IMR-90 (cell line): ENCODE measurements around the gene EDEM3. TPM values are rescaled to one million over a fixed set of nuclear protein-coding genes. Genes with fewer than 3 reads are reported as not detected.

Experiments
- ATAC-seq: fragments of 200-7000 bp; cut with Tn5 transposase; 2 replicates; pipeline ENCODE4 v1.9.1; 2020; ENCODE audit warnings: low read depth, mild to moderate bottlenecking, moderate library complexity
- BruUV-seq: library from RNA; stranded (reverse); fragments of 400-500 nt; replicated peaks from 2 replicates; lab custom pipeline; 2021; lab: Mats Ljungman, UMichigan
- CTCF ChIA-PET: fragments of 300-600 bp; formaldehyde crosslinking; extraction: SDS; loops from one replicate; lab custom pipeline; 2021; ENCODE audit warnings: antibody characterized with exemption; lab: Yijun Ruan, JAX
- POLR2A ChIA-PET: fragments of 300-600 bp; sonication (Branson Sonifier 250); formaldehyde crosslinking; loops from one replicate; lab custom pipeline; 2022; ENCODE audit warnings: antibody characterized with exemption; ENCODE audit not compliant: unreplicated experiment; lab: Charles Lee
- DNase-seq: peaks from one replicate; pipeline ENCODE4 v3.0.0; 2013
- H2AFZ ChIP-seq: replicated peaks from 2 replicates; pipeline ENCODE3; 2013; ENCODE audit warnings: low read length, mild to moderate bottlenecking; ENCODE audit not compliant: poor library complexity
- H2AK5ac ChIP-seq: 2 replicates; pipeline ENCODE4 v1.6.1; 2013; ENCODE audit warnings: low read depth, low read length, inconsistent platforms
- H2AK9ac ChIP-seq: replicated peaks from 2 replicates; pipeline ENCODE3; 2013; ENCODE audit warnings: mild to moderate bottlenecking, low read depth, low read length, moderate library complexity; ENCODE audit not compliant: poor library complexity
- H2BK120ac ChIP-seq: 2 replicates; pipeline ENCODE4 v1.6.1; 2013; ENCODE audit warnings: low read depth, low read length, inconsistent platforms
- H2BK15ac ChIP-seq: 3 replicates; pipeline ENCODE4 v1.6.1; 2013; ENCODE audit warnings: low read depth, low read length, inconsistent platforms
- H2BK20ac ChIP-seq: 2 replicates; pipeline ENCODE4 v1.6.1; 2013; ENCODE audit warnings: low read depth, mild to moderate bottlenecking, inconsistent platforms, low read length, moderate library complexity
- H2BK5ac ChIP-seq: 2 replicates; pipeline ENCODE4 v1.6.1; 2013; ENCODE audit warnings: mild to moderate bottlenecking, low read depth, low read length, inconsistent platforms; ENCODE audit not compliant: poor library complexity, severe bottlenecking
- H3K14ac ChIP-seq: replicated peaks from 2 replicates; pipeline ENCODE4 v1.6.1; 2013; ENCODE audit warnings: low read depth, low read length, inconsistent platforms
- H3K18ac ChIP-seq: 2 replicates; pipeline ENCODE4 v1.6.1; 2013; ENCODE audit warnings: low read depth, low read length, control low read depth
- H3K23ac ChIP-seq: 2 replicates; pipeline ENCODE4 v1.6.1; 2013; ENCODE audit warnings: low read depth, low read length, inconsistent platforms
- H3K27ac ChIP-seq: 2 replicates; pipeline ENCODE4 v1.5.1; 2013; ENCODE audit warnings: mild to moderate bottlenecking, control low read depth, low read length; ENCODE audit not compliant: insufficient read depth
- H3K27me3 ChIP-seq: 2 replicates; pipeline ENCODE4 v1.6.1; 2013; ENCODE audit warnings: low read length; ENCODE audit not compliant: control insufficient read depth, insufficient read depth
- H3K36me3 ChIP-seq: 2 replicates; pipeline ENCODE4 v1.6.1; 2013; ENCODE audit warnings: low read length, mixed read lengths; ENCODE audit not compliant: control insufficient read depth, insufficient read depth
- H3K4ac ChIP-seq: 2 replicates; pipeline ENCODE4 v1.6.1; 2013; ENCODE audit warnings: low read depth, low read length, inconsistent platforms
- H3K4me1 ChIP-seq: 2 replicates; pipeline ENCODE4 v1.6.1; 2013; ENCODE audit warnings: low read length, mixed read lengths; ENCODE audit not compliant: control insufficient read depth, insufficient read depth
- H3K4me2 ChIP-seq: 2 replicates; pipeline ENCODE4 v1.6.1; 2013; ENCODE audit warnings: low read depth, mild to moderate bottlenecking, control low read depth, low read length, moderate library complexity
- H3K4me3 ChIP-seq: 2 replicates; pipeline ENCODE4 v1.5.1; 2013; ENCODE audit warnings: low read depth, mild to moderate bottlenecking, control low read depth, low read length, moderate library complexity; ENCODE audit not compliant: insufficient read depth
- H3K56ac ChIP-seq: 2 replicates; pipeline ENCODE4 v1.6.1; 2013; ENCODE audit warnings: low read length, inconsistent platforms; ENCODE audit not compliant: insufficient read depth; ENCODE audit errors: extremely low read depth
- H3K79me1 ChIP-seq, 2 experiments: 2 replicates each; pipeline ENCODE4 v1.6.1; 2013; ENCODE audit warnings: low read length in 2 of 2, inconsistent platforms in 1 of 2, low read depth in 1 of 2
- H3K9ac ChIP-seq: 2 replicates; pipeline ENCODE4 v1.6.1; 2013; ENCODE audit warnings: low read depth, low read length, control low read depth
- H3K9me1 ChIP-seq: 2 replicates; pipeline ENCODE4 v1.6.1; 2013; ENCODE audit warnings: low read length, inconsistent platforms; ENCODE audit not compliant: insufficient read depth
- H3K9me3 ChIP-seq: 2 replicates; pipeline ENCODE4 v1.6.1; 2013; ENCODE audit warnings: low read length; ENCODE audit not compliant: control insufficient read depth, insufficient read depth
- H4K20me1 ChIP-seq: 2 replicates; pipeline ENCODE4 v1.6.1; 2013; ENCODE audit warnings: low read length, inconsistent platforms; ENCODE audit not compliant: insufficient read depth
- H4K5ac ChIP-seq: 2 replicates; pipeline ENCODE4 v1.6.1; 2013; ENCODE audit warnings: mild to moderate bottlenecking, low read depth, low read length, control low read depth
- H4K8ac ChIP-seq, 2 experiments: 2 replicates each; pipeline ENCODE4 v1.6.1; 2013; ENCODE audit warnings: low read depth in 2 of 2, low read length in 2 of 2, control low read depth in 1 of 2, inconsistent platforms in 1 of 2
- H4K91ac ChIP-seq: 2 replicates; pipeline ENCODE4 v1.6.1; 2013; ENCODE audit warnings: low read depth, low read length, inconsistent platforms; ENCODE audit not compliant: insufficient read depth
- CEBPB ChIP-seq: IDR thresholded peaks from 2 replicates; pipeline ENCODE4 v1.6.1; 2012; ENCODE audit warnings: low read depth, low read length, improper control_type of control experiment
- FOS ChIP-seq: fragments of 150-350 bp; IDR thresholded peaks from 2 replicates; pipeline ENCODE4 v1.6.1; 2016; ENCODE audit warnings: low read depth, low read length
- MAFK ChIP-seq: IDR thresholded peaks from 2 replicates; pipeline ENCODE4 v1.6.1; 2012; ENCODE audit warnings: low read depth, low read length, improper control_type of control experiment
- MAZ ChIP-seq: IDR thresholded peaks from 2 replicates; pipeline ENCODE4 v1.6.1; 2012; ENCODE audit warnings: low read depth, mild to moderate bottlenecking, low read length, improper control_type of control experiment, moderate library complexity, borderline replicate concordance
- MXI1 ChIP-seq: IDR thresholded peaks from 2 replicates; pipeline ENCODE4 v1.6.1; 2012; ENCODE audit warnings: low read depth, mild to moderate bottlenecking, low read length, moderate library complexity, borderline replicate concordance
- POLR2A ChIP-seq: IDR thresholded peaks from 2 replicates; pipeline ENCODE4 v1.6.1; 2012; ENCODE audit warnings: mild to moderate bottlenecking, low read depth, low read length
- RAD21 ChIP-seq: IDR thresholded peaks from 2 replicates; pipeline ENCODE4 v1.6.1; 2012; ENCODE audit warnings: low read length, improper control_type of control experiment
- RCOR1 ChIP-seq: IDR thresholded peaks from 2 replicates; pipeline ENCODE4 v1.6.1; 2012; ENCODE audit warnings: mild to moderate bottlenecking, low read length, improper control_type of control experiment; ENCODE audit not compliant: insufficient replicate concordance
- RFX5 ChIP-seq: IDR thresholded peaks from 2 replicates; pipeline ENCODE4 v1.8.0; 2012; ENCODE audit warnings: low read depth, mild to moderate bottlenecking, low read length, moderate library complexity
- SMC3 ChIP-seq: fragments of 150-350 bp; IDR thresholded peaks from 2 replicates; pipeline ENCODE4 v1.6.1; 2016; ENCODE audit warnings: low read depth, mild to moderate bottlenecking, antibody characterized with exemption, low read length, moderate library complexity
- WGBS, 2 experiments: methylation state at CpG; one replicate each; pipeline versions ENCODE4 v1.1.5 to v1.1.7; 2013; ENCODE audit warnings: missing lambda C conversion rate in 2 of 2; ENCODE audit not compliant: insufficient read length in 1 of 2; ENCODE audit errors: extremely low coverage in 2 of 2; 5-methylcytosine and 5-hydroxymethylcytosine counted together
- dilution Hi-C: fragments of 300-500 bp; cut with HindIII; formaldehyde crosslinking; loops from one replicate; pipeline ENCODE4 v1.14.3; 2018; ENCODE audit warnings: low sequenced_read_pairs; ENCODE audit not compliant: unreplicated experiment
- in situ Hi-C: fragments of 300-500 bp; cut with MboI; formaldehyde crosslinking; loops from 3 replicates; pipeline ENCODE4 v1.14.3; 2019; ENCODE audit warnings: low sequenced_read_pairs, inconsistent platforms, mixed read lengths
- intact Hi-C: fragments of 100-400 bp; cut with micrococcal nuclease; formaldehyde crosslinking; loops from 2 replicates; pipeline ENCODE4 v1.10.0; 2022
- polyA plus RNA-seq, 3 experiments: library from polyadenylated mRNA; depleted of rRNA; stranded (reverse); fragments of >200 nt; gene quantifications; 2 replicates each; pipeline ENCODE4 v1.2.3, GENCODE V29; 2012; ENCODE audit warnings: low replicate concordance in 1 of 3
- total RNA-seq: library from RNA; depleted of rRNA; stranded (reverse); fragments of >200 nt; gene quantifications from 2 replicates; pipeline ENCODE4 v1.2.3, GENCODE V29; 2012
- TF ChIP-seq, protein P1 (sequence below): conservative IDR thresholded peaks from 2 replicates; pipeline ENCODE4 v1.5.1; 2012; ENCODE audit warnings: mild to moderate bottlenecking, low read depth, low read length, improper control_type of control experiment
- TF ChIP-seq, protein P2 (sequence below): fragments of 150-350 bp; IDR thresholded peaks from 2 replicates; pipeline ENCODE4 v1.6.1; 2017; ENCODE audit warnings: mild to moderate bottlenecking, antibody characterized with exemption, low read length, low read depth

Gene EDEM3
- total and polyA plus RNA-seq, 2 of the 4 experiments (the other 2 are of a cell fraction) = 17.5 to 29.9 TPM

DNA sequence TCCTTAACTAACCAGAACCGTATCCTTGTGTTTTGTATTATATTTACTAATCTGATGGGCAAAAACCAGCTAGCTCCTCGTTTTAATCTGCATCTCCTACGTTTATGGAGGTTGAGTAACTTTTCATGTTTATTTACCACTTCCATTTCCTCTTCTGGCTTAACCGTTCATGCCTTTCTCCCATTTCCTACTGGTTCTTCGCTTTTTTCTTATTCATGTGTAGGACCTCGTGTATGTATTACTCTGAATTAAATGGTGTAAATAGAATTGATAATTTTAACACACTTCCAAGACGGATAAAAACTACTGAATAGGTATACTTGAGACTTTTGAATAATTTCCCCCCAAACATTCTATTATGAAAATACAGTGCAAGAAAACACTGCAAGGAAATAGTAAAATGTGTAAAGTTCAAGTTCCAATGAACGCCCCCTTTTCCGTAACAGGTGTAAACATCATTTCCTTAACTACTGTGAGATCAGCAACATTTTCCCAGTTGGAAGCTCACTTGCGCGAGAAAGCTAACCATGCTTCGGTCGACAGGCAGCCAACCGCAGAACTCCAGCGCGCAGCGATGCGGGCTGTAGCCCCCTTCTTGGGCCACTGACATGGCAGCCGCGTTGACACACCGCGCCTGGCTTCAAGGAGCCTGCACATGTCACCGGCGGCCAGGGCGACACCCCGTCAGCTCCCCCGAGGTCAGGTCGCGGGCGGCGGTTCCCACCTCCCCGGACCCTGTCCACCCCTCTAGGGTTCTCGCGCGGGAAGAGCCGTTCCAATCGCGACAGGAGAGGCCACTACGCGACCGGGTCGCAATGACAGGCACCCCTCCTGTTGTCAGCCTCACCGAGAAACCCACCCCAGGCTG lies 816 bp downstream of the EDEM3 start:
- H3K36me3 ChIP-seq = no peaks in the 10 kb centered on the region
- TF ChIP-seq RCOR1 = no peak
- no peak for TF ChIP-seq POLR2A
- no peak for TF ChIP-seq MAZ
- TF ChIP-seq MAFK = no peak
- TF ChIP-seq, protein P1, sequence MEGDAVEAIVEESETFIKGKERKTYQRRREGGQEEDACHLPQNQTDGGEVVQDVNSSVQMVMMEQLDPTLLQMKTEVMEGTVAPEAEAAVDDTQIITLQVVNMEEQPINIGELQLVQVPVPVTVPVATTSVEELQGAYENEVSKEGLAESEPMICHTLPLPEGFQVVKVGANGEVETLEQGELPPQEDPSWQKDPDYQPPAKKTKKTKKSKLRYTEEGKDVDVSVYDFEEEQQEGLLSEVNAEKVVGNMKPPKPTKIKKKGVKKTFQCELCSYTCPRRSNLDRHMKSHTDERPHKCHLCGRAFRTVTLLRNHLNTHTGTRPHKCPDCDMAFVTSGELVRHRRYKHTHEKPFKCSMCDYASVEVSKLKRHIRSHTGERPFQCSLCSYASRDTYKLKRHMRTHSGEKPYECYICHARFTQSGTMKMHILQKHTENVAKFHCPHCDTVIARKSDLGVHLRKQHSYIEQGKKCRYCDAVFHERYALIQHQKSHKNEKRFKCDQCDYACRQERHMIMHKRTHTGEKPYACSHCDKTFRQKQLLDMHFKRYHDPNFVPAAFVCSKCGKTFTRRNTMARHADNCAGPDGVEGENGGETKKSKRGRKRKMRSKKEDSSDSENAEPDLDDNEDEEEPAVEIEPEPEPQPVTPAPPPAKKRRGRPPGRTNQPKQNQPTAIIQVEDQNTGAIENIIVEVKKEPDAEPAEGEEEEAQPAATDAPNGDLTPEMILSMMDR = no peak
- TF ChIP-seq MXI1 = peak; percentile 61; the same call in 1 of the 2 replicates
- TF ChIP-seq SMC3 = no peak
- TF ChIP-seq, protein P2, sequence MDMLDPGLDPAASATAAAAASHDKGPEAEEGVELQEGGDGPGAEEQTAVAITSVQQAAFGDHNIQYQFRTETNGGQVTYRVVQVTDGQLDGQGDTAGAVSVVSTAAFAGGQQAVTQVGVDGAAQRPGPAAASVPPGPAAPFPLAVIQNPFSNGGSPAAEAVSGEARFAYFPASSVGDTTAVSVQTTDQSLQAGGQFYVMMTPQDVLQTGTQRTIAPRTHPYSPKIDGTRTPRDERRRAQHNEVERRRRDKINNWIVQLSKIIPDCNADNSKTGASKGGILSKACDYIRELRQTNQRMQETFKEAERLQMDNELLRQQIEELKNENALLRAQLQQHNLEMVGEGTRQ = no peak
- no peak for TF ChIP-seq RFX5
- TF ChIP-seq FOS = no peak
- TF ChIP-seq CEBPB = 0 out of 2 replicates have a peak, but pooled peaks have one; percentile 14
- no peak for TF ChIP-seq RAD21
- peak overlapping the region; percentile 78 for H3K56ac ChIP-seq
- dilution Hi-C loops (no loop called here), in situ Hi-C loops (no loop called here), intact Hi-C loops (loop anchor here (5.0 kb wide), 1 partner anchor 228 kb away; no protein-coding TSS in a partner anchor)
- peak overlapping the region; percentile 96 for H3K14ac ChIP-seq
- no peak overlapping the region for H4K5ac ChIP-seq
- peaks cover 5% of the 10 kb centered on the region; the same call in 1 of the 2 replicates for H4K20me1 ChIP-seq
- DNase-seq (peak; percentile 29), ATAC-seq (no peak; the same call in none of the 2 replicates)
- peak overlapping the region in 1 of 2 experiments; percentile 95; a peak in 1 of 4 replicates for H4K8ac ChIP-seq
- no TSS peak for BruUV-seq
- no peaks in the 10 kb centered on the region for H3K9me3 ChIP-seq
- H3K23ac ChIP-seq = peak overlapping the region; percentile 97
- H2BK15ac ChIP-seq = no peak overlapping the region
- H3K4me3 ChIP-seq = peak overlapping the region; percentile 74
- H2BK5ac ChIP-seq = peak overlapping the region; percentile 86
- H2AK5ac ChIP-seq = peak overlapping the region; percentile 66
- H2BK120ac ChIP-seq = peak overlapping the region; percentile 90
- no peaks in the 10 kb centered on the region for H3K9me1 ChIP-seq
- ChIA-PET POLR2A (interaction anchor here (0.5 kb wide), 1 partner anchor 367 kb away, joined by 3 read pairs; the partner anchor contains the start of gene C1orf21), CTCF (no interaction called here)
- peak overlapping the region; percentile 93 for H3K4me2 ChIP-seq
- peak overlapping the region; percentile 86 for H3K27ac ChIP-seq
- H3K18ac ChIP-seq = no peak overlapping the region
- peak overlapping the region; percentile 97 for H2AK9ac ChIP-seq
- H3K9ac ChIP-seq = peak overlapping the region; percentile 77
- no peaks in the 10 kb centered on the region for H3K4me1 ChIP-seq
- peaks cover 0 to 24% of the 10 kb centered on the region in 2 experiments; a peak in 2 of 4 replicates for H3K79me1 ChIP-seq
- H4K91ac ChIP-seq = peak overlapping the region; percentile 2; the same call in 1 of the 2 replicates
- H2AFZ ChIP-seq = peak overlapping the region; percentile 99
- 0% methylated on average over 30 of the region's 43 CpGs; no CpG with 5 or more reads in 1 of the 2 experiments for WGBS, 2 experiments
- H2BK20ac ChIP-seq = no peak overlapping the region
- peak overlapping the region; percentile 92 for H3K4ac ChIP-seq
- H3K27me3 ChIP-seq = no peaks in the 10 kb centered on the region
